Duodenal mucosa (tissue), 2 donors: ENCODE measurements around the gene BIVM.

Source experiments
- H3K27ac ChIP-seq: one replicate; pipeline ENCODE4 v1.7.0; 2013; ENCODE audit warnings: low read depth, low read length
- H3K27me3 ChIP-seq, 2 donors: one replicate each; pipeline ENCODE4 v1.7.0; 2013; ENCODE audit warnings: low read length in 2 of 2, control low read depth in 1 of 2; ENCODE audit not compliant: insufficient read depth in 2 of 2, control insufficient read depth in 1 of 2
- H3K36me3 ChIP-seq, 2 donors: one replicate each; pipeline ENCODE4 v1.7.0; 2013; ENCODE audit warnings: low read length in 2 of 2, control low read depth in 1 of 2; ENCODE audit not compliant: insufficient read depth in 2 of 2, control insufficient read depth in 1 of 2
- H3K4me1 ChIP-seq, 2 donors: one replicate each; pipeline ENCODE4 v1.7.0; 2013; ENCODE audit warnings: low read length in 2 of 2, control low read depth in 1 of 2; ENCODE audit not compliant: insufficient read depth in 2 of 2, control insufficient read depth in 1 of 2
- H3K4me3 ChIP-seq, 2 donors: one replicate each; pipeline ENCODE4 v1.7.0; 2013; ENCODE audit warnings: low read length in 2 of 2, low read depth in 1 of 2
- H3K9ac ChIP-seq, 2 donors: one replicate each; pipeline ENCODE4 v1.7.0; 2013; ENCODE audit warnings: low read length in 2 of 2, low read depth in 1 of 2
- H3K9me3 ChIP-seq, 2 donors: one replicate each; pipeline ENCODE4 v1.7.0; 2013; ENCODE audit warnings: low read length in 2 of 2, control low read depth in 1 of 2; ENCODE audit not compliant: control insufficient read depth in 1 of 2

BIVM gene

DNA sequence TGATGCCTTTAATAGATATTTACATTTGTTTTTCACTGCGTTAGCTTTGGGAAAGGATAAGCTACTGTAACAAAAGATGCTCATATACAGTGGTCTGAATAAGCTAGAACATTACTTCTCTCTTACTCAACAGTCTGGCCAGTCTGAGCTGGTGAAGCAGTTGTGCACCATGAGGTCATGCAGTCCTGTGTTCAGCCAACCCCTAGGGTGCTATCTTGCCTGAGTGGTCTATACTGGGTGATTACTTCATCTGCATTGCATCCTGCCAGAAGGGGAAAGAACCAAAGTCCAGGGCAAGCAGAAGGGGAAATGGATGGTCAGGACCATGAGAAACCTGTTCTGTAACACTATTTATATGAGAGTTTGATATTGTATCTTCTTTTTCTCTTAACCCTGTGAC lies 78.4 kb downstream of the BIVM start:
- Histone ChIP-seq H3K27ac (no peak overlapping the region), H3K4me3 (no peak overlapping the region), H3K4me1 (peaks cover 0 to 11% of the 10 kb centered on the region in 2 donors), H3K36me3 (peaks cover 22 to 45% of the 10 kb centered on the region in 2 donors), H3K9me3 (no peaks in the 10 kb centered on the region), H3K9ac (no peak overlapping the region), H3K27me3 (no peaks in the 10 kb centered on the region)

DNA sequence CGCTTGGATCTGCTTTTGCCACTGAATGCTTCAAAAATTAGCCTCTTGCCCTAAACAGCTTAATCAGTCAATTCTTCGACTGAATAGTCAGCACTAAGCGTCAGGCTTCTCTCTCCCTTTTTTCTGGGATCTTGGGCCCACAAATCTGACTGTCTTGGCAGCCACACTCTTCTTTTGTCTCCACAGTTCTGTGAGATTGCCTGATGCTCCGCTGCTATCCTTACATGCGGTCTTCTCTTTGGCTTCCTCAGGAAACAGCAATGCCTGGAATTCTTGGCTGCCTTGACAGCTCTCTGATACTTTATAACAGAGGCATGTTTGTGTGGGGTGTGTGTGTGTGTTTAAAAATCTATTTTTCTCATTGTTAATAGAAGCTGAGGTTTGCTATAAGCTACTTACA lies 79.6 kb downstream of the BIVM start:
- no peaks in the 10 kb centered on the region for H3K4me1 ChIP-seq
- no peaks in the 10 kb centered on the region for H3K9me3 ChIP-seq
- no peak overlapping the region for H3K4me3 ChIP-seq
- peaks cover 17 to 40% of the 10 kb centered on the region in 2 donors for H3K36me3 ChIP-seq
- H3K27ac ChIP-seq = no peak overlapping the region
- no peak overlapping the region for H3K9ac ChIP-seq
- no peaks in the 10 kb centered on the region for H3K27me3 ChIP-seq

DNA sequence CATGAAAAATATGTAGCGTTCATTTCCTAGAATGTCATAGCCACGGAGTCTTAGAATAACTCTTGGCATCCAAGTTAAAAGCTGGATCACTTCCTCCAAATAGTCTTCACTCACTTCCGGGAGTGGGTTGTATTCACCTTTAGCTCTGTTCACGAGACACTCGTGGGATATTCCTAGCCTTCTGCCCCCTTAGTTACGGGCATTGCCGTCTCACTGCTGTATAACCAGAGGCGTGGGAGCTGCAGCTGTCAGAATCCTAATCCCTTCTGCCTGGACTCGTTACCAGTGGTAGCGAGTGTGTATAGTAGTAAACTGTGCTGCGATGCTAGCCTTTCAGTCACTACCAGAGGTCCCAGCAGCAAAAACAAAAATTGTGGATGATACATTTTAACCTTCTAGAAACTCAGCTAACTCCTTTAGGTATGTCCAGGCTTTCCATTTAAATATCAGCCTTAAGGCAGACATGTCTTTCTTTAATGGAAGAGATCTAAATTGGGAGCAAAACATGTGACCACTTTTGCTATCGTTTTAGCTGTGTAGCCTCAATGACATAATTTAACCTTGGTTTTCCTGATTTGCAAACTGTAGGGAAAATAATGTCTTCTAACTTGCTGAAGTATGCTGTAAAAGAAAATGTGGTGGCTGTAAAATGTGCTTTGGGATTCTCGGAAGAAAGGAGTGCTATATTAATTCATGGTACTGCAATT lies 81.0 kb downstream of the BIVM start:
- no peaks in the 10 kb centered on the region for H3K27me3 ChIP-seq
- no peaks in the 10 kb centered on the region for H3K4me1 ChIP-seq
- H3K9ac ChIP-seq = no peak overlapping the region
- H3K36me3 ChIP-seq = peaks cover 17 to 37% of the 10 kb centered on the region in 2 donors
- H3K4me3 ChIP-seq = no peak overlapping the region
- no peak overlapping the region for H3K27ac ChIP-seq
- no peaks in the 10 kb centered on the region for H3K9me3 ChIP-seq

DNA sequence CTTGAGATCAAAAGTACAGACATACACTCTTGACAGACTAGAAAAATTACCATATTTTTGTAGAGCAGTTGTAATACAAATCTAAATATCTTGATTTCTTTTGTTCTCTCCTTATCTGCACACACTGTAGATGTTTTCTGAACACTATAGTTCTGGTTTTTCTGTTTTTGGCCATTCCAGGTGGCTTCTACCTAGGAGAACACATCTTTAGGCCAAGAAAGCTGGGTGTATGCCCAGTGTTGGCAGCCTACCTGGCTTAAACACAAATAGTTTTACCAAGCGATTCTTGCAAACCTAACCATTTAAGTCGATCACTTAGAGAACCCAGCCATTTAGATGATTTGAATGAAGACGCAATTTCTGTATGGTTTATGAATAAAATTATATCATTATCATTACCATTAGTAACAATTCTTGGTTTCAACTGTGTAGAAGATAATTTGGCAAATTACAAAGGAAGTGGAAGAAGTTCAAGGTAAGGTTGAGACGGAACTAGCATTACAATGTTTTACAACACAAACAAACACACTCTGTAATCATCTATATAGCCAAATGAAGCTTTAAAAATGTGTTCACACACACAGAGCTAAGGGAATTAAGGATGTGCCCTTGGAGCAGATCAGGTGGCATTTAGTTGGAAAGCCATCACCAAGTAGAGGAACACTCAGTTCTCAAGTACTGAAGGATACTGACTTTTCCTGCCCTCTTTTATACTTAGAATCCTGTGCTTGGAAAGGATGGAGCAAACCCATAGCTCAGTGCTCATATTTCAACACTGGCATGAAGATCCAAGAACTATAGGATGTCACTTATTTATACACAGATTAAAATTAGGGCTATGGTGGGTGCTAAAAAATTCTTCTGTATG lies 83.1 kb downstream of the BIVM start:
- no peaks in the 10 kb centered on the region for H3K9me3 ChIP-seq
- no peaks in the 10 kb centered on the region for H3K27me3 ChIP-seq
- H3K4me1 ChIP-seq = no peaks in the 10 kb centered on the region
- H3K27ac ChIP-seq = no peak overlapping the region
- H3K36me3 ChIP-seq = peaks cover 0 to 18% of the 10 kb centered on the region in 2 donors
- H3K9ac ChIP-seq = no peak overlapping the region
- H3K4me3 ChIP-seq = no peak overlapping the region
